GM15510 (cell line): ENCODE data around the gene STARD3.

Source experiments
- POLR2A ChIP-seq: IDR thresholded peaks from 3 replicates; pipeline ENCODE4 v1.6.1; 2011; ENCODE audit warnings: borderline replicate concordance; ENCODE audit not compliant: insufficient read length; ENCODE audit errors: extremely low read depth

STARD3 gene

DNA sequence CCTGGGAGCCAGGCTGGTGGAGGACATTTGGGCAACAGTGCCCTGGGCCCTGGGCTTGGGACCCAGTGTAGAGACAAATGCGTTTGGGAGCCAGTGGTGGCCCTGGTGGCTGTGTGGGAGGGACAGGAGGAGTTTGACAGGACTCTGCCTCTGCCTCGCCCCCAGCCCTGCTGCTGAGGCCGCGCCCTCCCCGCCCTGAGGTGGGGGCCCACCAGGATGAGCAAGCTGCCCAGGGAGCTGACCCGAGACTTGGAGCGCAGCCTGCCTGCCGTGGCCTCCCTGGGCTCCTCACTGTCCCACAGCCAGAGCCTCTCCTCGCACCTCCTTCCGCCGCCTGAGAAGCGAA, 16.3 kb downstream of the STARD3 start:
- TF ChIP-seq POLR2A = no peak

DNA sequence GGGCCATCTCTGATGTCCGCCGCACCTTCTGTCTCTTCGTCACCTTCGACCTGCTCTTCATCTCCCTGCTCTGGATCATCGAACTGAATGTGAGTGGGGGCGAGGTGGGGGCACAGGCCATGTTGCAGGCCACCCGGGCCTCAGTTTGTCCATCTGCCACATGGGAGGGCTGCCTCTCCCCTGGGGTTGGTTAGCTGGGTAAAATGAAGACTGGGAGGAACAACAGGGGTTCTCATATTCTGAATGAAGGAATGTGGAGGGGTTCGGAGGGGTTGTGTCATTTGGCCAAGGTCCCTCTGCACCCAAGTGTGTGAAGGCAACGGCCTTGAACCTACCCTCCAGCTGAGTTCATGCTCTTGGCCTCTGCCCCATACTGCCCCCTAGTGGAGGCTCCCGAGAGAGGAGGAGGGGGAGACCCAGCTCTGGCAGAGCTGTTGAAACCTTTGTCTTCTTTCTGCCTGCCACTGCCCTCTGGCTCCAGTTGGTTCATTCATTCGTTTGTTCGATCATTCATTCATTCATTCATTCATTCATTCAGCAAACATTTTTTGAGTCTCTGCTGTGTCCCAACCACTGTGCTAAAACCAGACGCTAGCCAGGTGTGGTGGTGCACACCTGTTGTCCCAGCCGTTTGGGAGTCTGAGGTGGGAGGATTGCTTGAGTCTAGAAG, 16.9 kb downstream of the STARD3 start:
- no peak for TF ChIP-seq POLR2A

DNA sequence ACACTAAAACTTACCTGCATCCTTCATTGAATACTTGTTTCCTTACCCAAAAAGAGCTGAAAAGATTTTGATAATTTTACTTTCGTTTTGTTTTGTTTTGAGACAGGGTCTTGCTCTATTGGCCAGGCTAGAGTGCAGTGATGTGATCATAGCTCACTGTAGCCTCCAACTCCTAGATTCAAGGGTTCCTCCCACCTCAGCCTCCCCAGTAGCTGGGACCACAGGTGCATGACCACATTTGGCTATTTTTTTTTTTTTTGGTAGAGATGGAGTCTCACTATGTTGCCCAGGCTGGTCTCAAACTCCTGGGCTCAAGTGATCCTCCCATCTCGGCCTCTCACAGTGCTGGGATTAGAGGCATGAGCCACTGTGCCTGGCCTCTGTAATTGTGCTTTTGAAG, 18.2 kb downstream of the STARD3 start:
- no peak for TF ChIP-seq POLR2A

DNA sequence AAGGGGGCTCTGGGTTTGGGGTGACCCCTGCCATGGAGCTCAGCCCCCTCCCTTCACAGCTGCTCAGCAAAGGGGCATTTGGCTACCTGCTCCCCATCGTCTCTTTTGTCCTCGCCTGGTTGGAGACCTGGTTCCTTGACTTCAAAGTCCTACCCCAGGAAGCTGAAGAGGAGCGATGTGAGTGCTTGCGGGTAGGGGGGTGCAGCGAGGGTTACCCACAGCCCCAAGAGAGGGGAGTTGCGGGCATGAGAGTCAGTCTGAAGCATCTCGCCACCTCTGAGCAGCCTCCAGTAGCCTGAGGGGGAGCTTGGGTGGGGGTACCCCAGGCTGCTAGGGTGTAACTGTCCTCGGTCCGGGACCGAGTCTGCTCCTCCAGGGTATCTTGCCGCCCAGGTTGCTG, 21.4 kb downstream of the STARD3 start:
- no peak for TF ChIP-seq POLR2A

DNA sequence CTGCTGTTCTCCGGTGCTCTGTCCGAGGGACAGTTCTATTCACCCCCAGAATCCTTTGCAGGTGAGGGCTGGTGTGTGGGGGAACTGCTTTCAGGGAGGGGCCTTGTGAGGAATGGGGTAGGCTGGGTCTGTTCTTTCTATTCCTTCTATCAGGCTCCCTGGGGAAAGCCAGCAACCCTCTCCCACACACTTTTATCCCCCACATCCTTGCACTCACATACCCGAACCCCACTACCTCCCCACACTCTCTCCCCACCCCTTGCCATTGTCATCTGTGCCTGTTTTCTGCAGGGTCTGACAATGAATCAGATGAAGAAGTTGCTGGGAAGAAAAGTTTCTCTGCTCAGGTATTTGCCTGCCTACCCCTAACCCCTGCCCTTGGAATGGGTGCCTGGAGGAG, 21.8 kb downstream of the STARD3 start:
- TF ChIP-seq POLR2A = no peak

DNA sequence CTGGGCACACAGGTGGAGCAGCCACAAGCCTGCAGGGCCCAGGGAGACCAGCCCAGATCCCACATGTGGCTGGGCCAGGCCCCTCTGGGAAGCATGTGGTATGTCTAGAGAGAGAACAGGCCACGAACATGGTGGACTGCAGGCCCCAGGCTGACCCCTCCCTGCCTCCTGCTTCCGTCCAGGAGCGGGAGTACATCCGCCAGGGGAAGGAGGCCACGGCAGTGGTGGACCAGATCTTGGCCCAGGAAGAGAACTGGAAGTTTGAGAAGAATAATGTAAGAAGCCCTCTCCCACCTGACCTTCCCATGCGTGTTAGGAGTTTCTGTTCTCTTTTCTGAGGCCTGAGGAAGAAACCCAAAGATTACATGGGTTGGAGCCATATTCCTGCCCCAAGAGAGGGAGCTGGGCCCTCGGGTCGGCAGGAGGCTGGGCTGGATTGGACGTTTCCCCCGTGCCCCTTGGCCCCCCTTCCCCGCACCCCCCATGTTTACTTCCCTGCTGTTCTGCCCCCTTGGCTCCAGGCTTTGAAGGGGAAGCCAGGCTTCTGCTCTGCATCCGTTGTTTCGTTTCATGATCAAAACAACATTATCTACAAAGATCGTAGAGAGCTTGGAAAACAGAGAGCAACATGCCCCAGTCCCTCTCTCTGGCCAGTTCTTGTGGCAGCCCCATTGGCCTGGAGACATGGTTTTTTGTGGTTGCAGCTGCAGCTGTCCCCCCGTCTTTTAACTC, 22.5 kb downstream of the STARD3 start:
- TF ChIP-seq POLR2A = no peak

DNA sequence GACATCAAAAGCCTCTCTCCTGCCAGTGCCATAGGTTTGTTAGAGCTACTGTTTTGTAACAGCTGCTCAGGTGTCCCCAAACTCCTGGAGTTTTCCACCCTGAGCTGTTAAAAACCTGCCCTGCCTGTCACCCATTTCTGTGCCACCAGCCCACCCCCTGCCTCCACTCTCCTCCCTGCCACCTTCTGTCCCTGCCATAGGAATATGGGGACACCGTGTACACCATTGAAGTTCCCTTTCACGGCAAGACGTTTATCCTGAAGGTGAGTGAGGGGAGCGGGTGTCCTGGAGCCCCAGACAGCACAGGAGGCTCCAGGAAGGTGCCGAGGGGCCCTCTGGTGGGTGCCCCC, 23.0 kb downstream of the STARD3 start:
- no peak for TF ChIP-seq POLR2A

DNA sequence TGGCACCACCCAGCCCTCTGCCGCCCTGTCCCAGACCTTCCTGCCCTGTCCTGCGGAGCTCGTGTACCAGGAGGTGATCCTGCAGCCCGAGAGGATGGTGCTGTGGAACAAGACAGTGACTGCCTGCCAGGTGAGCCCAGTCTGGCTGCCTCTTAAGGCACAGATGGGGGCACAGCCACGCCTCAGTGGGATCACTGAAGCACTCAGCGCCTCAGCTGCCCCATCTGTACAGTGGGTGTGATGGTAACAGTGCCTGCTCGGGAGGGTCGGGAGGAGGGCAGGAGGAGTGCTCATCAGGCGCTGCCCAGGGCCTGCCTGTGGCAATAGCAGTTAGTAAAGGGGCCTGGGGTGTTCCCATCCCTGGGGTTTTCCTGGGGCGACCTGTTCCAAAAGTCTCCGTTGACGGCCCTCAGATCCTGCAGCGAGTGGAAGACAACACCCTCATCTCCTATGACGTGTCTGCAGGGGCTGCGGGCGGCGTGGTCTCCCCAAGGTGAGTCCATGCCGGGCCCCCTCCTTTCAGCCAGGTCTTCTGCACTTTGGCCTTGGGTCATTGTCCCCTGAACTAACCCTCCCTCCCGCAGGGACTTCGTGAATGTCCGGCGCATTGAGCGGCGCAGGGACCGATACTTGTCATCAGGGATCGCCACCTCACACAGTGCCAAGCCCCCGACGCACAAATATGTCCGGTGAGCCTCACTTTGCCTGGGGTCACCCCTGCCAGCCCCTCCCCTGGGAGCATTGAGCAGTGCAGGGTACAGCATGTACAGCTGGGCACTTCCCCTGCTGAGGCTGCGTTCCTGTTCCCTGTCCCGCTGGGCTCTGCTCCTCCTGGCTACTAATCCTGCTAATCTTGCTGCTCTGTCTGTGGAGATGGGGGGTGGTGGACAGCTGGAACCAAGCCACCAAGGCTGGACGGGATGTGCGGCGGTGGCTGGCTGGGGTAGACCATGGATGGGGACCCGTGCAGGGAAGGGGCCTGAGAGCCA, 23.7 kb downstream of the STARD3 start:
- no peak for TF ChIP-seq POLR2A

DNA sequence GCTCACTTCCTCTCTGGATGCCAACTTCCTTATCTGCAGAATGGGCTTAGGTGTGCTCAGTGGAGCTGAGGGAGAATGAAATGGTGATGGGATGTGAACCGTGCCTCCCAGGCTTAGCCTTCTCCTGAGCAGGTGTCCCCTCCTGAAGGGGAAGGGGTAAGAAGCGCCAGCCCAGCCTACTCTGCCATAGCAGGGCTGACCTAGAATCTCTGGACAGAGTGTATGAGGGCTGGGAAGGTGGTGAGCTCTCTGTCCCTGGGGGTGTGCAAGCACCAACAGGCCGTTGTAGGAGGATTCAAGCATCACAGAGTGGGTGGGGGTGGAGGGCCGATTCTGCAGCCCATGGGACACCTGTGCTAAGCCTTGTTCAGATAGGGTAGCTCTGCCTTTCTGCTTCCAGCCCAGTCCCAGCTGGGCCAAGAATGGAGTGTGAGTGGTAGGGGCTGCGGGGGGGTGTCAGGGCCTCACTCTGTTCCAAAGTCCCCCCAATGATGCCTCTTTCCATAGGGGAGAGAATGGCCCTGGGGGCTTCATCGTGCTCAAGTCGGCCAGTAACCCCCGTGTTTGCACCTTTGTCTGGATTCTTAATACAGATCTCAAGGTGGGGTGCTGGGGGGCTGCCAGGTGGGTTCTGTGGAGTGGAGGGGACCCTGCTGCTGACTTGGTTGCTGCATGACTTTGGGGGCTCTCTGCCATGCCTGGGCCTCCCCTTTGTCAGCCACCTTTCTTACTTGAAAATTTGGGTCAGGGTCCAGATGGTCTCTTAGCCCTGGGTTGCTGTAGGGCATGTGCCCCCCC, 25.0 kb downstream of the STARD3 start:
- no peak for TF ChIP-seq POLR2A

DNA sequence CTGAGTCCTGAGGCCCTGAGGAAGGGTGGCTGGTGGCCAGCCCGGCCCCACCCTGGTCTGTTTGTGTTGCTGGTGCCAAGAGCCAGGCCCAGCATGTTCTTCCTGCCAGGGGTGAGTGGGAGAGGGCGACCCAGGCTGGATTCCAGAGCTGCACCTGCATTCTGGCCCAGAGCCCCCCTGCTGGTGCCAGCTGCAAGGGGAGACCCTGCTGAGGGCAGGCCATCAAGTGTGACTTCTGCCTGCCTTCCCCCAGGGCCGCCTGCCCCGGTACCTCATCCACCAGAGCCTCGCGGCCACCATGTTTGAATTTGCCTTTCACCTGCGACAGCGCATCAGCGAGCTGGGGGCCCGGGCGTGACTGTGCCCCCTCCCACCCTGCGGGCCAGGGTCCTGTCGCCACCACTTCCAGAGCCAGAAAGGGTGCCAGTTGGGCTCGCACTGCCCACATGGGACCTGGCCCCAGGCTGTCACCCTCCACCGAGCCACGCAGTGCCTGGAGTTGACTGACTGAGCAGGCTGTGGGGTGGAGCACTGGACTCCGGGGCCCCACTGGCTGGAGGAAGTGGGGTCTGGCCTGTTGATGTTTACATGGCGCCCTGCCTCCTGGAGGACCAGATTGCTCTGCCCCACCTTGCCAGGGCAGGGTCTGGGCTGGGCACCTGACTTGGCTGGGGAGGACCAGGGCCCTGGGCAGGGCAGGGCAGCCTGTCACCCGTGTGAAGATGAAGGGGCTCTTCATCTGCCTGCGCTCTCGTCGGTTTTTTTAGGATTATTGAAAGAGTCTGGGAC, 25.8 kb downstream of the STARD3 start:
- no peak for TF ChIP-seq POLR2A

DNA sequence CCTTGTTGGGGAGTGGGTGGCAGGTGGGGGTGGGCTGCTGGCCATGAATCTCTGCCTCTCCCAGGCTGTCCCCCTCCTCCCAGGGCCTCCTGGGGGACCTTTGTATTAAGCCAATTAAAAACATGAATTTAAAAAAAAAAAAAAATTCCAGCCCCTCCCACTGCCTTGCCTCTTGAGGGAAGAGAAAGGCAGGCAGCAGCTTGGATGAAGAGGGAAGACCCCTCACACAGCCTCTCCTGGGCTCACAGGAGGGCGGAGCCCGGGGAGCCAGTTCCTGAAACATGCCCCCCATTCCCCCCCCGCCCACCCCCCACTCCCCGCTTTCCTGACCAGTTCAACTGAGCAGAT, 26.4 kb downstream of the STARD3 start:
- no peak for TF ChIP-seq POLR2A

DNA sequence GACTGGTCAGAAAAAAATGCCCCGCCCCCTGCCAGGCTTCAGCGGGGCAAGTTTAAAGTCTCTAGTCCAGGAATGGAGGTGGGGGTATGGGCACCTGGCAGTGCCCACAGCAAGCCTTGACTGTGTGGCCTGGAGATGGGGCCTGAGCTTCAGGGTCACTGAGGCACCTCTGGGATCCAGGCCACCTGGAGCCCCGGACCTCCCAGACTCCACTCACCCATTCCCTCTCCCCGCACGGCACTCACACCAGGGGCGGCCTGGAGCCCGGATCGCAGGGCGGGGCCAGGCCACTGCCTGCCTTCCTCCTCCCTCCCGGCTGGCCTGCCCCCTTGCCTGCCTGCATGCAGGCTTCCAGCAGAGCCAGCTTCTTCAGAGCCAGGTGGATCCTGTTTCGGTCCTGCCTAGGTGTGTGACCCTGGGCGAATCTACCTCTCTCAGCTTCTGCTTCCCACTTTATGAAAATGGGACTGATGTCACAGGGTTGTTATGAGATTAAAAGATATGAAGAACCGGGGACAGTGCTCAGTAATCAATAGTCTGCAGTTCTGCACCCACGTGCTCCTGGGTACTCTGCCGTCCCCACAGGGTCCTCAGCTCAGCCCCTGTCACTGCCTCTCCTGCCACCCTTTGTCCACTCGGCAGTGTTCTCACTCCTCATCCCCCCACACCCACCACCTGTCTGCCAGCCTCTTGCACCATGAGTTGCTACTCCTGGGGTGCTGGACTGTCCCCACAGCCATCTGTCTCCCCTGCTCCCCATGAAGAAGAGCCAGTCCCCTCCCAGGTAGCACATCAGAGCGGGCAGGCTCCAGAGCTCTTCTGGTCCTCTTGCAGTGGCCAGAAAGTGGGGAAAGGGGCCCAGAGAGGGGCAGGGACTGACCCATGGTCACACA, 27.0 kb downstream of the STARD3 start:
- no peak for TF ChIP-seq POLR2A

DNA sequence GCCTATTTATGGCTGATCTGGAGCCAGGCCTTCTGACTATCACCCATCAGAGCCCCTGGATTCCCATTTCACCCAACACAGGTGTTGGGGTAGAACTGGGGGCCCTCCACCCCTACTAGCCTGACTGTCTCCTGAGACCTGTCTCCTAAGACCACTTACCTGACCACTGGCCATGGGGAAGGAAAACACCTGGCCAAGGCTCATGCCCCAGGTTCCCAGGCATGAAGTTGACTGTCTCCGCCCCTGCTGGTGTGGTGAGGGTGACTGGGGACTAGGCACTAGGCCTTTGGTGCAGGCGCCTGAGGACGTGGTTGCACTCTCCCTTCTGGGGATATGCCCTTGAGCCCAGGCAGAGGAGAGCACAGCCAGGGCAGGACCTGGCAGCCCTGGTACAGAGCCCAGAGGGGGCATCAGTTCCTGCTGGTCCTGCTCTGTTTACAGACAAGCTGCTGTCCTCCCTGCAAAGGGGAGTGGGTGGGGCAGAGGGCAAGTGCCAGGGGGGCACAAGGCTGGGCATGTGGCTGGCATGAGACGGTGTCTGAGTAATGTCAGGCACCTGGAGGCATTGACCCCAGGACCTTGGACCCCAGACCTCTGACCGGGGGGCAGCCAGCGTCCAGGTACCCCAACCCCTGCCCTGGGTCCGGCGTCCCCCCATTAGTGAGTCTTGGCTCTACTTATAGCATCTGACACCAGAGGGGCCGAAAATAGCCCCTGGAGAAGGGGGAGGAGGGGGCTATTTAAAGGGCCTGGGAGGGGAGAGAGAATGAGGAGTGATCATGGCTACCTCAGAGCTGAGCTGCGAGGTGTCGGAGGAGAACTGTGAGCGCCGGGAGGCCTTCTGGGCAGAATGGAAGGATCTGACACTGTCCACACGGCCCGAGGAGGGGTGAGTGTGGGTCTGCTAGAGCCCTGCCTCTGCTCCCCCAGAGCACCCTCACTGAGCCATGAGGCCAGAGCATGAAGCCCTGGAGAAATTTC, 27.9 kb downstream of the STARD3 start, which contains the start of gene TCAP:
Gene TCAP, plus strand, starts transcription at position 769 of the 981 bp plus-strand sequence. Its CDS starts 11 bp downstream, at position 780.
- no peak for TF ChIP-seq POLR2A
